ENCODE data around the gene SMIM44.

SMIM44 gene

GRCh38 chr19:3499738-3500428, 16.6 kb upstream of the SMIM44 start:
- no peak for DNase-seq

- no peak for DNase-seq
Observed at GRCh38 chr19:3497757-3498520, 14.7 kb upstream of the SMIM44 start.

- DNase-seq, result no peak
Observed at GRCh38 chr19:3496392-3497273, 13.4 kb upstream of the SMIM44 start.

GRCh38 chr19:3494559-3494958, 11.3 kb upstream of the SMIM44 start:
- peak; percentile 48 for DNase-seq

GRCh38 chr19:3494051-3494450, 10.8 kb upstream of the SMIM44 start:
- peak; percentile 41 for DNase-seq

- DNase-seq, result no peak
Observed at GRCh38 chr19:3493651-3494050, 10.4 kb upstream of the SMIM44 start.

- no peak for DNase-seq
Observed at GRCh38 chr19:3492919-3493318, 9.7 kb upstream of the SMIM44 start.

- no peak for DNase-seq
Observed at GRCh38 chr19:3492131-3492839, 9.0 kb upstream of the SMIM44 start.

- no peak for DNase-seq
Observed at GRCh38 chr19:3491396-3492119, 8.3 kb upstream of the SMIM44 start.

- no peak for DNase-seq
Observed at GRCh38 chr19:3482507-3483225, 575 bp downstream of the SMIM44 start.

- DNase-seq, result no peak
Observed at GRCh38 chr19:3481241-3482090, 1.8 kb downstream of the SMIM44 start.

- no peak for DNase-seq
Observed at GRCh38 chr19:3480383-3481091, 2.7 kb downstream of the SMIM44 start, which contains the start of gene SMIM24. TSS of gene SMIM24 (minus strand) at chr19:3480525. CDS start at chr19:3480463, 62 bp downstream.

- DNase-seq, result peak; percentile 23
Observed at GRCh38 chr19:3479834-3480215, 3.4 kb downstream of the SMIM44 start.

GRCh38 chr19:3479177-3479833, 3.9 kb downstream of the SMIM44 start:
- peak; percentile 33 for DNase-seq

- no peak for DNase-seq
Observed at GRCh38 chr19:3478409-3479176, 4.6 kb downstream of the SMIM44 start.

GRCh38 chr19:3477951-3478350, 5.3 kb downstream of the SMIM44 start:
- no peak for DNase-seq

- DNase-seq, result no peak
Observed at GRCh38 chr19:3477506-3477905, 5.7 kb downstream of the SMIM44 start.

GRCh38 chr19:3476830-3477229, 6.4 kb downstream of the SMIM44 start:
- DNase-seq, result no peak

Data from activated CD4-positive, alpha-beta T cell treated with anti-CD3 and anti-CD28 coated beads, Interleukin-2, amount 50 U/mL, for 1 hour (primary cell).